ENCODE data around the gene STUM. TPM values are rescaled to one million over a fixed set of nuclear protein-coding genes. Genes with fewer than 3 reads are reported as not detected.

Gene STUM
- total and polyA plus RNA-seq, 2 experiments from 2014 or later, result 0.71 to 7.6 TPM

DNA sequence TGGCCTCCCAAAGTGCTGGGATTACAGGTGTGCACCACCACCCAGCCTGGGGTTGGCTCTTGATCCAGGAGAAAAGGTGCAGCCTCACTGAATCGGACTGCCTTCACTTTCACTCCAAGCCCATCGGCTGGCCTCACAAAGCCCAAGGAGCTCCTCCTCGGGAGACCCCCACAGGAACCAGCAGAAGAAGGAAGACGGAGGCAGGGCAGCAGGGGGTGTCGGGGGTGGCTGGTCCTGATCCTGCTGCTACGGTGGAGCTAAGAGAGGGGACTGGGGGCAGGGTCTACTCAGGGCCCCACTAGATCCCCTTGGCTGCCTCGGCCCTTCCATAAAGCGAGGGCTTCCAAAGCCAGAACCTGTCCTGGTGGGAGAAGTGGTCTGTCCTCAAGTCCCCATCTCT lies 93.9 kb downstream of the STUM start:
- Histone ChIP-seq H3K36me3 (no peaks in the 10 kb centered on the region), H3K27me3 (no peaks in the 10 kb centered on the region), H3K9me3 (ENCODE audit: low read depth) (no peaks in the 10 kb centered on the region), H3K27ac (no peak overlapping the region), H3K4me1 (ENCODE audit: low read depth) (peaks cover 13% of the 10 kb centered on the region), H3K4me3 (no peak overlapping the region)
- TF ChIP-seq, protein P1, sequence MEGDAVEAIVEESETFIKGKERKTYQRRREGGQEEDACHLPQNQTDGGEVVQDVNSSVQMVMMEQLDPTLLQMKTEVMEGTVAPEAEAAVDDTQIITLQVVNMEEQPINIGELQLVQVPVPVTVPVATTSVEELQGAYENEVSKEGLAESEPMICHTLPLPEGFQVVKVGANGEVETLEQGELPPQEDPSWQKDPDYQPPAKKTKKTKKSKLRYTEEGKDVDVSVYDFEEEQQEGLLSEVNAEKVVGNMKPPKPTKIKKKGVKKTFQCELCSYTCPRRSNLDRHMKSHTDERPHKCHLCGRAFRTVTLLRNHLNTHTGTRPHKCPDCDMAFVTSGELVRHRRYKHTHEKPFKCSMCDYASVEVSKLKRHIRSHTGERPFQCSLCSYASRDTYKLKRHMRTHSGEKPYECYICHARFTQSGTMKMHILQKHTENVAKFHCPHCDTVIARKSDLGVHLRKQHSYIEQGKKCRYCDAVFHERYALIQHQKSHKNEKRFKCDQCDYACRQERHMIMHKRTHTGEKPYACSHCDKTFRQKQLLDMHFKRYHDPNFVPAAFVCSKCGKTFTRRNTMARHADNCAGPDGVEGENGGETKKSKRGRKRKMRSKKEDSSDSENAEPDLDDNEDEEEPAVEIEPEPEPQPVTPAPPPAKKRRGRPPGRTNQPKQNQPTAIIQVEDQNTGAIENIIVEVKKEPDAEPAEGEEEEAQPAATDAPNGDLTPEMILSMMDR (IDR thresholded peaks at IDR 0.05; ENCODE audit: low read depth, low read length), result no peak
- DNase-seq (ENCODE audit: low read depth in 1 of 2, low spot score in 1 of 2), result no peak

DNA sequence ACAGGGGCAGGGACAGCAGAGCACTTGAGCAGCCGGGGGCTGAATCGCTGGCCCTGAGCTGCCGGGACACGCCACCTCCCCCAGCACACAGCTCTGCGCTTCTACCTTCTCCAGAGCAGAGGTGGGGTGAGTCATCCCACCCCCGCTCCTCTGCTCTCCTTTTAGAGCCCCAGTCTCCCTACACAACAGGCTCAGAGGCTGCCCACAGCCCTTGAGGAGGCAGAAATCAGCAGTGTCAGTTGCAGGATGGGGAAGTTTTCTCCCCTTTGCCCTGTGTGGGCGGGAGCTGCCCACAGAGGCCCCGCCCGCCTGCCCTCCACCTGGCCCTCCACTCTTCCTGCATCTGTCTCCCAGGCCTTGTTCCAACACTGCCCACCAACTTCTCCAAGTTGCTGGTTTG lies 94.6 kb downstream of the STUM start:
- Histone ChIP-seq H3K4me3 (no peak overlapping the region), H3K36me3 (no peaks in the 10 kb centered on the region), H3K9me3 (ENCODE audit: low read depth) (no peaks in the 10 kb centered on the region), H3K4me1 (ENCODE audit: low read depth) (peaks cover 13% of the 10 kb centered on the region), H3K27ac (no peak overlapping the region), H3K27me3 (no peaks in the 10 kb centered on the region)
- DNase-seq (ENCODE audit: low read depth in 1 of 2, low spot score in 1 of 2), result peak in 1 of 2 donors; percentile 55
- TF ChIP-seq, protein P1 (IDR thresholded peaks at IDR 0.05; ENCODE audit: low read depth, low read length), result no peak

DNA sequence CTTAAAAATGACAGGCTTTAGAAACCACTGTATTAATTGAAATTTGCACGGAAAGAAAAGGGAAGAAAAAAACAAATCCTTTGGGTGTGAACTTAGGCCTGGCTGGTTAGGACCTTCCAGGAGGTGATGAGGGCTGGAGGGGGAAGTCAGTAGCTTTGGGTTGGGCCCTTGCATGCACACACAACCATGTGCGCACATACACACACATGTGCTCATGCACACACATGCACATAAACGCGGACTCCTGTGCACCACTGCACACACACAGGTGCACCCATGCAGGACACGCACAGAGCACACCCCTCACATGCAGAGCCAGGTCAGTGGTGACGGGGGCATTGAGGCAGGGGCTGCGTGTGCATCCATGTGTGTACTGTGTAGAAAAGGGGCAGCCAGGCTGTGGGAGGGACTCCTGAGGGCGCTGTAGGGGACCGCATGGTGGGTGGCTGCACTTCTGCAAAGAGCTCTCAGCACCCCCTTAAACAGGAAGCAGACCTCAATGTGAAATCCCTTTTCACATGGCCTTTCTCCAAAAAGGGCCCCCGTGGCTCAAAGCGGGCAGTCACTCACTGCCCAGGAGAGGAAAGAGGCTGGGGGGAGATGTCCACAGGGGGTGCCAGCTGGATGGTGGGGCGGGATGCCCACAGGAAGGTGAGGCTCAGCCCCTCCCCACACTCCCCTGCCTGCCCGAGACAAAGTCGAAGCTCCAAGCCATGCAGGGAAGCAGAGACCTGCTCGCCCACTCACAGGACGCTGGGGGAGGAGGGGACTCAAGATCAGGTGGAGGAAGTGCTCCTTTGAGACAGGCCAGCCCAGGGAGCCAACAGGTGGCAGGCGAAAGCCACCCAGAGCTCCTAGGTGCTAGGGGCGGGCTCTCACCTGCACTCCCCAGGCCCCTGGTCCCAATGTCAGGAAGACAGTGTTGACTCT lies 95.3 kb downstream of the STUM start:
- Histone ChIP-seq H3K4me1 (ENCODE audit: low read depth) (peaks cover 13% of the 10 kb centered on the region), H3K27me3 (no peaks in the 10 kb centered on the region), H3K4me3 (no peak overlapping the region), H3K27ac (no peak overlapping the region), H3K36me3 (no peaks in the 10 kb centered on the region), H3K9me3 (ENCODE audit: low read depth) (no peaks in the 10 kb centered on the region)
- no peak for DNase-seq (ENCODE audit: low read depth in 1 of 2, low spot score in 1 of 2)
- TF ChIP-seq, protein P1 (IDR thresholded peaks at IDR 0.05; ENCODE audit: low read depth, low read length), result no peak

DNA sequence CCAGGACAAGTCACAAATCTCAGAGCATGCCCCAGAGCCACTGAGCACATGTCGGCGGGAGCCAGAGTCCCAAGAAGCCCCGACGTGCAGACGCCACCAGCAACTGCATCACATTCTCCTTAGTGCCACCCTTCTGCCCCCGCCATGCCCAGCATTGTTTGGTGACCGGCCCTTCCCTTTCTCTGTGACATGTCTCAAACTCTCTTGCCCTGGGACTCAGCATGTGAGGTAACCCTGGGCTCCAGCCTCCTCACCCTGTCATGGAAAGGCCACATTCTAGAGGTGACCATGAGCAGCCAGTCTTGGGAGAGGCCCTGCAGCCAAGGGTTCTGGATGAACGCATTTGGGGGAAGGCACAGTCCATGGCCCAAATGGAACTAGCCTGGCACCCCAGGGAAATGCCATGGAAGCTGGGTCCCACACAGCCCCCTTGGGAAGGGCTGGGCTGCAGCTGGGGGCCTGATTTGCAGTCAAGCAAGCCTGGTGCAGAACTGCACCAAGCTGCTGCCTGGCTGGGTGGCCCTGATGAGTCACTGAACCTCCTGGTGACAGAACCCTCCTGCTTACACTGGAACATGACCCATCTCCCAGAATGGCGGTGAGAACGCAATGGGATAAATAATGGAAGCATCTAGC lies 96.1 kb downstream of the STUM start:
- peaks cover 14% of the 10 kb centered on the region for H3K4me1 ChIP-seq (ENCODE audit: low read depth)
- no peaks in the 10 kb centered on the region for H3K36me3 ChIP-seq
- no peak overlapping the region for H3K4me3 ChIP-seq
- H3K27me3 ChIP-seq, result no peaks in the 10 kb centered on the region
- no peaks in the 10 kb centered on the region for H3K9me3 ChIP-seq (ENCODE audit: low read depth)
- TF ChIP-seq, protein P1 (IDR thresholded peaks at IDR 0.05; ENCODE audit: low read depth, low read length), result no peak
- DNase-seq (ENCODE audit: low read depth in 1 of 2, low spot score in 1 of 2), result no peak
- H3K27ac ChIP-seq, result no peak overlapping the region

DNA sequence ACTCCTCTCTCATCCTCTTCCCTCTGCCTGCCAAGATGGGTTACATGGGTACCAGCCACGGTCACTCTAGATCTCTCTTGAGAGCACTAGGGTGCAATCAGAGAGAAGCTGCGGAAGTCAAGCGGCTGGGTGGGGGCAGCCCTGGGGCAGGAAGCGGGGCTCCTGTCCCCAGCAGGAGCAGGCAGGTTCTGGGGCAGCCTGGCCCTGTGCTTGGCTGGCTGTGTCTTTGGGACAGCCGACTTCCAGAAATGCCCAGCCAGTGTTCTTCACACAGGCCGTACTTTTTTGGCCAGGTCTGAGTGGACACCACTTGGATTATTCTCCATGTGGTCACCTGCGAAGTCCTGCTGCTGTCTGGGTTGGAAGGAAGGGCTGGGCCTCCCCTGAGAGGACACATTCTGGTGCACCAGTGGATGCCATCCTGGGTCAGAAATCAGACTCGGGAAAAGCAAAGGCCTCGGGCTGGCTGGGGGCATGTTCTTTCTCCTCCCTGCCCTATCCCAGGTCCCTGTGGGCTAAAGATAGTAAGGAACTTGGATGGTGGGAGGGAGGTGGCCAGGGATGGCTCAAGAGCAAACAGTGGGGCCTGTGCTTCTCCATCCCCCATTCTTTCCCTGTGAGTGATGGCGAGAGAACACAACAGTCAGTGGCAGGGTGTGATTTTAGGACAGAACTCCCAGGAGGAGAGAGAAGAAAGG lies 96.9 kb downstream of the STUM start:
- TF ChIP-seq, protein P1 (IDR thresholded peaks at IDR 0.05; ENCODE audit: low read depth, low read length), result no peak
- H3K27ac ChIP-seq, result no peak overlapping the region
- peaks cover 22% of the 10 kb centered on the region for H3K4me1 ChIP-seq (ENCODE audit: low read depth)
- H3K36me3 ChIP-seq, result no peaks in the 10 kb centered on the region
- H3K9me3 ChIP-seq (ENCODE audit: low read depth), result no peaks in the 10 kb centered on the region
- H3K4me3 ChIP-seq, result no peak overlapping the region
- H3K27me3 ChIP-seq, result no peaks in the 10 kb centered on the region
- no peak for DNase-seq (ENCODE audit: low read depth in 1 of 2, low spot score in 1 of 2)
